Cardiac fibroblast (primary cell): ENCODE results near the gene ZNF747.
A peak's percentile ranks its signal among the peaks of the same experiment; 100 is the strongest.

Experiments
- DNase-seq, 2 donors: peaks; one replicate each; pipeline versions ENCODE4 v3.0.0 to v3.0.0-alpha.2; 2010; ENCODE audit warnings: low read depth in 2 of 2
- H3K4me3 ChIP-seq, 2 donors: replicated peaks in 1 of 2; 1 replicate in 1 of 2; 2 replicates in 1 of 2; pipeline ENCODE4 v1.5.1; 2011; ENCODE audit warnings: low read depth in 2 of 2, low read length in 2 of 2, mild to moderate bottlenecking in 2 of 2, moderate library complexity in 1 of 2
- TF ChIP-seq, protein P1 (sequence below): IDR thresholded peaks from one replicate; pipeline ENCODE4 v1.5.1; 2011; ENCODE audit warnings: low read depth, mild to moderate bottlenecking, low read length, inconsistent platforms

The ZNF747 gene

DNA sequence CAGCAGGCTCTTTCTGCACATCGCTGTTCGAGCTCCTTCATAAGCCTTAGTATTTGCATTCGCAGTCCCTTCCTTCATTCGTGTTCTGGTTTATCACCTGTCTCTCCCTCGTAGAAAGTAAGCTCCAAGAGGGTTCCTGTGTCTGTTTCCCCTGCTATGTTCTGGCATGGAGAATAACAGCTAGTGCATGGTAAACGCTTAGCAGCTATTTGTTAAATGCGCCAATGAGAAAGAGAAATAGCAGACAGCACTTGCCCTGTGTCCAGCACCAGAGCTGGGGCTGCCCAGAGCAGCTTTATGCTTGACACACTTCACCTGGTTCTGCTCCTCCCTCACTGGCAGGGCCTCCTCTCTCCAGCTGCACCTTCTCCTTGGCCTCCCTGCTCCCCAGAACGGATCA lies 31.3 kb upstream of the ZNF747 start:
- H3K4me3 ChIP-seq = no peak overlapping the region
- no peak for DNase-seq
- TF ChIP-seq, protein P1, sequence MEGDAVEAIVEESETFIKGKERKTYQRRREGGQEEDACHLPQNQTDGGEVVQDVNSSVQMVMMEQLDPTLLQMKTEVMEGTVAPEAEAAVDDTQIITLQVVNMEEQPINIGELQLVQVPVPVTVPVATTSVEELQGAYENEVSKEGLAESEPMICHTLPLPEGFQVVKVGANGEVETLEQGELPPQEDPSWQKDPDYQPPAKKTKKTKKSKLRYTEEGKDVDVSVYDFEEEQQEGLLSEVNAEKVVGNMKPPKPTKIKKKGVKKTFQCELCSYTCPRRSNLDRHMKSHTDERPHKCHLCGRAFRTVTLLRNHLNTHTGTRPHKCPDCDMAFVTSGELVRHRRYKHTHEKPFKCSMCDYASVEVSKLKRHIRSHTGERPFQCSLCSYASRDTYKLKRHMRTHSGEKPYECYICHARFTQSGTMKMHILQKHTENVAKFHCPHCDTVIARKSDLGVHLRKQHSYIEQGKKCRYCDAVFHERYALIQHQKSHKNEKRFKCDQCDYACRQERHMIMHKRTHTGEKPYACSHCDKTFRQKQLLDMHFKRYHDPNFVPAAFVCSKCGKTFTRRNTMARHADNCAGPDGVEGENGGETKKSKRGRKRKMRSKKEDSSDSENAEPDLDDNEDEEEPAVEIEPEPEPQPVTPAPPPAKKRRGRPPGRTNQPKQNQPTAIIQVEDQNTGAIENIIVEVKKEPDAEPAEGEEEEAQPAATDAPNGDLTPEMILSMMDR = no peak

DNA sequence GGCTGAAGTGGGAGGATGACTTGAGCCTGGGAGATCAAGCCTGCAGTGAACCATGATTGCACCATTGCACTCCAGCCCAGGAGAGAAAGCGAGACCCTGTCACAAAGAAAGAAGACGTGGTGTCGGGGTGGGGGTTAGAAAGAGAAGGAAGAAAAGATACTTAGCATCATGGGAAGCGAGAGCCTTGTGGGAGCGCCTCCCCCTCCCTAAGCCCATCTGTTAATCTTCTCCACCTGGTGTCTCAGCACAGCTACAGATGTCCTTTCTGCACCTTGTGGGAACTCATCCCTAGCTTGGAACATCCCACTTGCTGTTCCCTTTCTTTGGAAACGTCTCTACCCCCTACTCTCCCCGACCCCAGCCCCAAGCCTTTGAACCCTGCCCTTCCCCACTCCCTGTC lies 30.9 kb upstream of the ZNF747 start:
- TF ChIP-seq, protein P1 = no peak
- H3K4me3 ChIP-seq = no peak overlapping the region

DNA sequence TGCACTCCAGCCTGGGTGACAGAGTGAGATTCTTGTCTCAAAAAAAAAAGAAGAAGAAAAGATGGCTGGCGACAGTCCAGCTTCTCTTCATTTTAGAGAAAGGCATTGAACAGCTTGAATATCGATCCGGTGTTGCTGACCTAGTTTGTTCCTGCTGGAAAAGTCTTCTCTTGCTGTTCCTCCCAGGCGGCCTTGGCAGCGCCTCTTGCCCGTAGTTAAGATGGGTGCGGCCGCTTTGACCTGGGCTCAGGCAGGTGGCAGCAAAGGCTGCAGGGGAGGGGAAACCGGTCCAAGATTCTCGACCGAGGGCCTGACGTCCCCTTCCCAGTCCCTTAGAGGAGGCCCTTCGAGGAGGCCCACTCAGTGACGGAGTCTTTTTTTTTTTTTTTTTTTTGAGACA lies 27.4 kb upstream of the ZNF747 start:
- TF ChIP-seq, protein P1 = no peak
- DNase-seq = no peak
- no peak overlapping the region for H3K4me3 ChIP-seq

More for the DNA sequence above, 30.9 kb upstream of the ZNF747 start:
- DNase-seq = no peak

DNA sequence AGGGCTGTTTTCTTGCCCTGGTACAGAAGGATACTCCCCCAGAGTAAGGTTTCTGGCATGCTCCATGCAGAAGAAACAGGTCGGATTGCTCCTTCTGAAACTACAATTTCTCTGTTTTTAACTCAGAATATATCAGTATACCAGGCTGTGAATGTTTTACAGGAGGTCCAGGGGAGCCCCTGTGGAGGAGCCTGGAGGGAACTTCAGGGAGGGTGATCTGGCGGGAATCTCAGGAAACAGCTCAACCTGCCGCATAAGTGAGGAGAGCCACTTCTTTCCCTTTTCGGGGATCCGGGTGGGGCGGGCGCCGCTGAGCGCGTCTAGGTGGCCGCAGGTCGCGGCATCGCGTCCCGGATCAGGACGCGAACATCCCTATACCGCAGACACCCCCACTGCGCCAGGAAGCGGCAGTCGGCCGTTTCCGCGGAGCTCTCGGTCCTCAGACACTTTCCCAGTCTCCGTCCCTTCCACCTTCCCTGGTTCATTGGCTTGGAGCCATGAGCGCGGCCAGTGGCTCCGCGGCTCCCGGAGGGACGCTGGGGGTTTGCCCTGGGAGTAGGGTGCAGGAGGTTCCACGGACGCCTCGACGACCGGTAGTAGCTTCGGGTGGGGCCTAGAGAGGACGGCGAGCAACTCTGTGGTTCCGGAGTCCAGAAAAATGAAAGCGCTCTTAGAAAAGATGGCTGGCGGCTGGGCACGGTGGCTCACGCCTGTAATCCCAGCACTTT lies 26.6 kb upstream of the ZNF747 start:
- DNase-seq = peak in 1 of 2 donors; percentile 18
- TF ChIP-seq, protein P1 = no peak

DNA sequence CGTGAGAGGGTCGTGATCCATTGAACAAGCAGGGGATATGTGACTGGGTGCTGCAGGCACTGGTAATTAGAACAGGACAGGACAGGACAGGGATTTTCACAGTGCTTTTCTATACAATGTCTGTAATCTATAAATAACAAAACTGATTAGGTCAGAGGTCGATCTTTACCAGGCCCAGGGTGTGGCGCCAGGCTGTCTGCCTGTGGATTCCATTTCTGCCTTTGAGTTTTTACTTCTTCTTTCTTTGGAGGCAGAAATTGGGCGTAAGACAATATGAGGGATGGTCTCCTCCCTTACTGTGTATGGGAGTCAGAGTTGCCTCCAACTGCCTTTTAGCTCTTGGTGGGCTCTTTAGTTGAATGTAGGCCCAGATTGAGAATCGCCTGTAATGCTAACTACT lies 25.0 kb upstream of the ZNF747 start:
- no peak for DNase-seq
- H3K4me3 ChIP-seq = no peak overlapping the region
- TF ChIP-seq, protein P1 = no peak

More for the DNA sequence above, 26.6 kb upstream of the ZNF747 start:
- peak overlapping the region; percentile 32 to 41 for H3K4me3 ChIP-seq

DNA sequence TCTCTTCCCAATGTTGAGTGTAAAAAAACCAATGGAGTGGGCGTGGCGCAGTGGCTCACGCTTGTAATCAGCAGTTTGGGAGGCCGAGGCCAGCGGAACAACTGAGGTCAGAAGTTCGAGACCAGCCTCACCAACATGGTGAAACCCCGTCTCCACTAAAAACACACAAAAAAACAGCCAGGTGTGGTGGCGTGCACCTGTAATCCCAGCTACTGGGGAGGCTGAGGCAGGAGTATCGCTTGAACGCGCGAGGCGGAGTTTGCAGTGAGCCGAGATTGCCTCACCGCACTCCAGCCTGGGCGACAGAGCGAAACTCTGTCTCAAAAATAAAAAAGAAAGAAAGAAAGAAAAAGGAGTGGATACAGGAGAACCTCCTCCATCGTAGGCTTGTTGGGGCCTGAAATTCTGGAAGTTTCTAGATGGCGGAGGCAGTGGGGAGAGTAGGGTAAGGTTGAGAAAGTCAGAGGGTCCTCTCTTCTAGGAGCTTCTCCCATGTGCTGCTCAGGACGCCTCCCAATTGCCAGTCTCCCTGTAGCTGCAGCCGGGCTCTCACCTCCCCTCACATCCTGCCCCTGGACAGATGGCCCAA lies 24.2 kb upstream of the ZNF747 start:
- DNase-seq = no peak
- TF ChIP-seq, protein P1 = no peak
- H3K4me3 ChIP-seq = peak overlapping the region in 1 of 2 donors; percentile 33
